ENCODE data around the gene DNM1. TPM values are rescaled to one million over a fixed set of nuclear protein-coding genes. Genes with fewer than 3 reads are reported as not detected.

The DNM1 gene
- total and polyA plus RNA-seq, 2 of the 8 experiments (the other 6 are each of a cell fraction or from before 2014, with no cell fraction given), result 34.3 to 62.7 TPM

DNA sequence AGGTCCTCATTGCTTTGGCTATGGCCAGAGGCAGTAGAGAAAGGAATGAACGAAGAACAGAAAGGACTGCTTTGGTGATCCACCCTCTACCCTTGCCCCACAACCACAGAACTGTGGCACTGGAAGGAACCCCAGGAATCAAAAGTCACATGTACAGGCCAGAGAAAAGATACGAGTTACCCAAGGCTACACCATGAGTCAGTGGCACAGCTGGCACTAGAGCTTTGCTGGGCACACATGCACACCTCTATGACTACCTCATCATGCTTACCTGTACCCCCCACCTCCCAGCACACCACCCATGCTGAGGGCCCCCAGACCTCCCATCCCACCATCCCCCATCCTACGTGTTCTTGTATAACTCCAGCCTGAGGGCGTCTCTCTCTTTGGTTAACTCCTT lies 59.5 kb downstream of the DNM1 start:
- H3K79me1 ChIP-seq (ENCODE audit: low read depth, low read length), result no peaks in the 10 kb centered on the region
- no peak overlapping the region for H2AFZ ChIP-seq (ENCODE audit: low read length)
- ChIA-PET CTCF (ENCODE audit: partially characterized antibody) (interaction anchor here (0.6 to 1.1 kb wide), 6 partner anchors 34 to 126 kb away, joined by 3 to 6 read pairs (median 3); partner anchors contain the start of gene CIZ1), POLR2A (ENCODE audit: partially characterized antibody) (interaction anchor here (0.6 to 1.7 kb wide), 4 partner anchors 11 to 184 kb away, joined by 3 to 4 read pairs (median 3); no protein-coding TSS in a partner anchor)
- H3K4me2 ChIP-seq (ENCODE audit: insufficient read depth in 1 of 2, low read depth in 2 of 2, low read length in 2 of 2), result no peak overlapping the region
- no peak overlapping the region for H3K14ac ChIP-seq (ENCODE audit: insufficient read length)
- no peak overlapping the region for H2BK15ac ChIP-seq (ENCODE audit: low read length)
- H3K27ac ChIP-seq (ENCODE audit: low read depth, low read length), result no peak overlapping the region
- no peak overlapping the region for H3K23ac ChIP-seq (ENCODE audit: insufficient read length)
- no peaks in the 10 kb centered on the region for H3K79me2 ChIP-seq (ENCODE audit: control insufficient read depth in 1 of 2, insufficient read depth in 2 of 2, low read length in 2 of 2)
- no peak overlapping the region for H4K5ac ChIP-seq (ENCODE audit: insufficient read length, low read depth, low read length)
- peaks cover 0 to 3% (median 0%) of the 10 kb centered on the region in 4 experiments; a peak in 1 of 7 replicates for H3K27me3 ChIP-seq (replicated peaks in 1 of 4; ENCODE audit: control insufficient read depth in 3 of 4, extremely low read depth in 1 of 4, insufficient read depth in 3 of 4, low read length in 3 of 4)
- no peak overlapping the region for H3K56ac ChIP-seq (replicated peaks; ENCODE audit: insufficient read length, low read depth, low read length)
- H3K23me2 ChIP-seq (ENCODE audit: low read depth, low read length), result no peaks in the 10 kb centered on the region
- no peak overlapping the region for H3K18ac ChIP-seq (ENCODE audit: extremely low read depth, low read length)
- H2BK12ac ChIP-seq (ENCODE audit: low read depth, low read length), result no peak overlapping the region
- no peak overlapping the region for H2BK20ac ChIP-seq (ENCODE audit: low read length)
- WGBS, 2 experiments (ENCODE audit: extremely low coverage in 1 of 2, insufficient coverage in 1 of 2, insufficient read length in 1 of 2, insufficient replicate concordance in 2 of 2, low coverage in 1 of 2, low lambda C conversion rate in 2 of 2, missing lambda C conversion rate in 1 of 2), result 93% methylated on average over 4 of the region's 4 CpGs; no CpG with 5 or more reads in 1 of the 2 experiments
- H2BK120ac ChIP-seq (replicated peaks; ENCODE audit: low read depth, low read length), result no peak overlapping the region
- no peak overlapping the region for H3K4ac ChIP-seq (replicated peaks; ENCODE audit: insufficient read length, low read depth, low read length)
- H3K36me3 ChIP-seq (ENCODE audit: control insufficient read depth in 2 of 4, insufficient read depth in 4 of 4, low read length in 3 of 4), result peaks cover 9 to 37% (median 19%) of the 10 kb centered on the region in 4 experiments; a peak in 7 of 8 replicates
- no peak overlapping the region for H2AK5ac ChIP-seq (ENCODE audit: low read depth, low read length)
- DNase-seq (ENCODE audit: low read depth in 1 of 2, low spot score in 2 of 2) (no peak), FAIRE-seq (no peak)
- no peak overlapping the region for H2BK5ac ChIP-seq (ENCODE audit: low read depth, low read length)
- H4K20me1 ChIP-seq (replicated peaks in 1 of 2; ENCODE audit: control insufficient read depth in 1 of 2, insufficient read depth in 2 of 2, low read length in 2 of 2), result peaks cover 0 to 6% of the 10 kb centered on the region in 2 experiments
- no peaks in the 10 kb centered on the region for H3K4me1 ChIP-seq (replicated peaks in 1 of 4; ENCODE audit: control insufficient read depth in 3 of 4, insufficient read depth in 4 of 4, low read length in 3 of 4)
- H3K9me3 ChIP-seq (ENCODE audit: insufficient read depth in 2 of 2, low read depth in 1 of 2, low read length in 1 of 2), result no peaks in the 10 kb centered on the region
- no peak overlapping the region for H4K8ac ChIP-seq (ENCODE audit: extremely low read depth, insufficient read depth, low read length)
- H4K91ac ChIP-seq (replicated peaks; ENCODE audit: insufficient read length, low read length), result no peak overlapping the region
- H3K4me3 ChIP-seq (ENCODE audit: extremely low read depth in 1 of 4, insufficient read depth in 2 of 4, low read depth in 3 of 4, low read length in 4 of 4), result no peak overlapping the region
- no peak overlapping the region for H3K9ac ChIP-seq (replicated peaks in 1 of 4; ENCODE audit: extremely low read depth in 1 of 4, low read depth in 3 of 4, low read length in 3 of 4)
- TF ChIP-seq GABPA (IDR thresholded peaks at IDR 0.05; ENCODE audit: borderline replicate concordance, insufficient read depth, low read length), result no peak
- no peak for TF ChIP-seq RBBP5 (IDR thresholded peaks at IDR 0.05; ENCODE audit: borderline replicate concordance, low read depth, low read length)
- TF ChIP-seq, protein P1, sequence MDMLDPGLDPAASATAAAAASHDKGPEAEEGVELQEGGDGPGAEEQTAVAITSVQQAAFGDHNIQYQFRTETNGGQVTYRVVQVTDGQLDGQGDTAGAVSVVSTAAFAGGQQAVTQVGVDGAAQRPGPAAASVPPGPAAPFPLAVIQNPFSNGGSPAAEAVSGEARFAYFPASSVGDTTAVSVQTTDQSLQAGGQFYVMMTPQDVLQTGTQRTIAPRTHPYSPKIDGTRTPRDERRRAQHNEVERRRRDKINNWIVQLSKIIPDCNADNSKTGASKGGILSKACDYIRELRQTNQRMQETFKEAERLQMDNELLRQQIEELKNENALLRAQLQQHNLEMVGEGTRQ (IDR thresholded peaks at IDR 0.05; ENCODE audit: low read length), result no peak
- no peak for TF ChIP-seq TEAD4 (IDR thresholded peaks at IDR 0.05; ENCODE audit: low read depth, low read length)
- no peak for TF ChIP-seq ASH2L (IDR thresholded peaks at IDR 0.05; ENCODE audit: low read length)
- TF ChIP-seq JUND (IDR thresholded peaks at IDR 0.05; ENCODE audit: low read length), result no peak
- no peak for TF ChIP-seq SP1 (IDR thresholded peaks at IDR 0.05; ENCODE audit: low read depth, low read length)
- TF ChIP-seq YY1 (IDR thresholded peaks at IDR 0.05; ENCODE audit: low read depth, low read length), result no peak
- TF ChIP-seq GTF2F1 (IDR thresholded peaks at IDR 0.05; ENCODE audit: borderline replicate concordance, low read depth, low read length), result no peak
- no peak for TF ChIP-seq CTBP2 (IDR thresholded peaks at IDR 0.05; ENCODE audit: borderline replicate concordance, insufficient read depth, insufficient read length, low read length)
- TF ChIP-seq HDAC2 (IDR thresholded peaks at IDR 0.05; ENCODE audit: borderline replicate concordance in 1 of 2, low read depth in 2 of 2, low read length in 2 of 2), result no peak
- TF ChIP-seq, protein P2, sequence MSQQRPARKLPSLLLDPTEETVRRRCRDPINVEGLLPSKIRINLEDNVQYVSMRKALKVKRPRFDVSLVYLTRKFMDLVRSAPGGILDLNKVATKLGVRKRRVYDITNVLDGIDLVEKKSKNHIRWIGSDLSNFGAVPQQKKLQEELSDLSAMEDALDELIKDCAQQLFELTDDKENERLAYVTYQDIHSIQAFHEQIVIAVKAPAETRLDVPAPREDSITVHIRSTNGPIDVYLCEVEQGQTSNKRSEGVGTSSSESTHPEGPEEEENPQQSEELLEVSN (IDR thresholded peaks at IDR 0.05), result no peak
